Measurements from ENCODE around the gene GATM.

DNA sequence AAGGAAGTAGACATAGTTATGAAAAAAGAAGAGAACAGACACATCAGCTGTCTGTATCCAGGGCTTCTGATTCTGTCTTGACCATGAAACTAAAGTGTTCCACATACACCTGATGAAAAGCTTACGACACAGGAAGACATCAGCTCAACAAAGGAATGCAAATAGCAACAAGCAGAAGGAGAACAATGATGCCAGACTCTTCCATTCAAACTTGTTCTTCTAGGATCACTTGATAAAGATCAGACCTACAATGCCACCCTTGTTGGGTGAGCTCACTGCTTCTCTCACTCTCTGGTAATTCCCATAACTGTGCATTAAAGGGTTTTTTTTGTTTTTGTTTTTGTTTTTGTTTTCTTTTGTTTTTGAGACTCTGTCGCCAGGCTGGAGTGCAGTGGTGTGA, 49.7 kb downstream of the GATM start:
- TF ChIP-seq, protein P1, sequence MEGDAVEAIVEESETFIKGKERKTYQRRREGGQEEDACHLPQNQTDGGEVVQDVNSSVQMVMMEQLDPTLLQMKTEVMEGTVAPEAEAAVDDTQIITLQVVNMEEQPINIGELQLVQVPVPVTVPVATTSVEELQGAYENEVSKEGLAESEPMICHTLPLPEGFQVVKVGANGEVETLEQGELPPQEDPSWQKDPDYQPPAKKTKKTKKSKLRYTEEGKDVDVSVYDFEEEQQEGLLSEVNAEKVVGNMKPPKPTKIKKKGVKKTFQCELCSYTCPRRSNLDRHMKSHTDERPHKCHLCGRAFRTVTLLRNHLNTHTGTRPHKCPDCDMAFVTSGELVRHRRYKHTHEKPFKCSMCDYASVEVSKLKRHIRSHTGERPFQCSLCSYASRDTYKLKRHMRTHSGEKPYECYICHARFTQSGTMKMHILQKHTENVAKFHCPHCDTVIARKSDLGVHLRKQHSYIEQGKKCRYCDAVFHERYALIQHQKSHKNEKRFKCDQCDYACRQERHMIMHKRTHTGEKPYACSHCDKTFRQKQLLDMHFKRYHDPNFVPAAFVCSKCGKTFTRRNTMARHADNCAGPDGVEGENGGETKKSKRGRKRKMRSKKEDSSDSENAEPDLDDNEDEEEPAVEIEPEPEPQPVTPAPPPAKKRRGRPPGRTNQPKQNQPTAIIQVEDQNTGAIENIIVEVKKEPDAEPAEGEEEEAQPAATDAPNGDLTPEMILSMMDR (IDR thresholded peaks at IDR 0.05) = no peak
- no peak for TF ChIP-seq POLR2A (IDR thresholded peaks at IDR 0.05)
- TF ChIP-seq POLR2AphosphoS5 (IDR thresholded peaks at IDR 0.05) = no peak
